Hematopoietic multipotent progenitor cell treated with erythropoietin and hydrocortisone succinate and interleukin-3 and kit ligand, for 17 days (in vitro differentiated cells): ENCODE data around the gene HOXB1.

Source experiments
- DNase-seq: peaks from one replicate; pipeline ENCODE4 v3.0.0-alpha.2; 2015; ENCODE audit warnings: low spot score

The HOXB1 gene

GRCh38 chr17:48567646-48568354 lies 37.0 kb upstream of the HOXB1 start:
- no peak for DNase-seq

GRCh38 chr17:48567209-48567608 lies 36.4 kb upstream of the HOXB1 start:
- DNase-seq, result no peak

GRCh38 chr17:48566717-48567116 lies 35.9 kb upstream of the HOXB1 start:
- no peak for DNase-seq

GRCh38 chr17:48565925-48566710 lies 35.3 kb upstream of the HOXB1 start:
- no peak for DNase-seq

GRCh38 chr17:48565022-48565554 lies 34.3 kb upstream of the HOXB1 start:
- DNase-seq, result no peak

GRCh38 chr17:48564188-48565021 lies 33.6 kb upstream of the HOXB1 start:
- DNase-seq, result no peak

- DNase-seq, result no peak
Observed at GRCh38 chr17:48563867-48564187, 33.0 kb upstream of the HOXB1 start.

GRCh38 chr17:48563385-48563838 lies 32.6 kb upstream of the HOXB1 start:
- no peak for DNase-seq

GRCh38 chr17:48562934-48563333 lies 32.1 kb upstream of the HOXB1 start:
- no peak for DNase-seq

GRCh38 chr17:48561884-48562810 lies 31.3 kb upstream of the HOXB1 start:
- DNase-seq, result no peak

GRCh38 chr17:48559840-48560817 lies 29.3 kb upstream of the HOXB1 start:
- DNase-seq, result no peak

- no peak for DNase-seq
Observed at GRCh38 chr17:48559122-48559839, 28.5 kb upstream of the HOXB1 start.

GRCh38 chr17:48558831-48559121 lies 28.0 kb upstream of the HOXB1 start:
- DNase-seq, result no peak

GRCh38 chr17:48558057-48558830 lies 27.4 kb upstream of the HOXB1 start:
- no peak for DNase-seq

GRCh38 chr17:48556576-48557401 lies 26.0 kb upstream of the HOXB1 start:
- no peak for DNase-seq

GRCh38 chr17:48556229-48556575 lies 25.4 kb upstream of the HOXB1 start:
- no peak for DNase-seq

GRCh38 chr17:48555258-48556228 lies 24.7 kb upstream of the HOXB1 start:
- DNase-seq, result no peak
